Lower leg skin (tissue), 4 donors: Measurements from ENCODE around the gene COBL. TPM values are rescaled to one million over a fixed set of nuclear protein-coding genes. Genes with fewer than 3 reads are reported as not detected.

Source experiments
- DNase-seq, 2 donors: peaks; one replicate each; pipeline ENCODE4 v3.0.0-alpha.2; 2019; ENCODE audit warnings: low spot score in 2 of 2
- H3K4me3 ChIP-seq: fragments of 200-600 bp; sonication (generic); 2 replicates; pipeline ENCODE4 v1.5.1; 2017; ENCODE audit warnings: mild to moderate bottlenecking, low read depth; ENCODE audit not compliant: poor library complexity, severe bottlenecking
- POLR2A ChIP-seq, 2 donors: fragments of 450-650 bp; IDR thresholded peaks; one replicate each; pipeline ENCODE4 v1.6.1; 2016 to 2017; ENCODE audit warnings: antibody characterized with exemption in 2 of 2, mild to moderate bottlenecking in 1 of 2, moderate library complexity in 1 of 2
- WGBS, 2 donors: methylation state at CpG; one replicate each; pipeline ENCODE4 v1.1.5; 2018; 5-methylcytosine and 5-hydroxymethylcytosine counted together
- intact Hi-C: fragments of 100-400 bp; cut with DNase I; formaldehyde crosslinking; loops from one replicate; pipeline ENCODE4 v1.15.0; 2023; ENCODE audit warnings: low total_unique reads
- total RNA-seq, 4 donors: library from RNA; depleted of rRNA; stranded (reverse); fragments of >200 nt; gene quantifications; one replicate each; pipeline ENCODE4 v1.1.0, GENCODE V29; 2016
- TF ChIP-seq, protein P1 (sequence below), 3 donors: fragments of 450-650 bp; IDR thresholded peaks; one replicate each; pipeline ENCODE4 v1.5.1; 2016; ENCODE audit warnings: antibody characterized with exemption in 3 of 3, mild to moderate bottlenecking in 3 of 3, moderate library complexity in 2 of 3

Gene COBL
- total RNA-seq, 4 donors from 2014 or later = 40.2 to 94.1 (median 66.5) TPM

DNA sequence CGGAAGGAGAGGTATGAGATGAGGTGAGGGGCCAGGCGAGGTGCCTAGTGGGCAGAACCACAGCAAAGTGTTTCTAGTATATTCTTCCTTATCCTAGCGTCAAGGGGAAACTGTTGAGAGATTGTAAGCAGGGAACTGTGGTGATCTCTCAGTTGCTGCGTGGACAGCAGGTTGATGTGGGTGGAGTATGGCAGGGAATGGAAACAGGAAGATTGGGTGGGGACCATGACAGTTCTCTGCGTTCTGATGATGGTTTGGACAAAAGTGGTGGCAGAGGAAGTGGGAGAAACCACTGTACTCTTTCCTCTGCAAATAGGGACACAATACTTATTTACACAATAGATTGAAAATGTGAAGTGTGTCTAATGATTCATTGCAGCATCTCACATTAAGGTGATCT, 342.4 kb downstream of the COBL start:
- no peak for TF ChIP-seq POLR2A (IDR thresholded peaks at IDR 0.05)
- TF ChIP-seq, protein P1, sequence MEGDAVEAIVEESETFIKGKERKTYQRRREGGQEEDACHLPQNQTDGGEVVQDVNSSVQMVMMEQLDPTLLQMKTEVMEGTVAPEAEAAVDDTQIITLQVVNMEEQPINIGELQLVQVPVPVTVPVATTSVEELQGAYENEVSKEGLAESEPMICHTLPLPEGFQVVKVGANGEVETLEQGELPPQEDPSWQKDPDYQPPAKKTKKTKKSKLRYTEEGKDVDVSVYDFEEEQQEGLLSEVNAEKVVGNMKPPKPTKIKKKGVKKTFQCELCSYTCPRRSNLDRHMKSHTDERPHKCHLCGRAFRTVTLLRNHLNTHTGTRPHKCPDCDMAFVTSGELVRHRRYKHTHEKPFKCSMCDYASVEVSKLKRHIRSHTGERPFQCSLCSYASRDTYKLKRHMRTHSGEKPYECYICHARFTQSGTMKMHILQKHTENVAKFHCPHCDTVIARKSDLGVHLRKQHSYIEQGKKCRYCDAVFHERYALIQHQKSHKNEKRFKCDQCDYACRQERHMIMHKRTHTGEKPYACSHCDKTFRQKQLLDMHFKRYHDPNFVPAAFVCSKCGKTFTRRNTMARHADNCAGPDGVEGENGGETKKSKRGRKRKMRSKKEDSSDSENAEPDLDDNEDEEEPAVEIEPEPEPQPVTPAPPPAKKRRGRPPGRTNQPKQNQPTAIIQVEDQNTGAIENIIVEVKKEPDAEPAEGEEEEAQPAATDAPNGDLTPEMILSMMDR (IDR thresholded peaks at IDR 0.05) = no peak
- DNase-seq = no peak
- intact Hi-C loops = no loop called here
- no peak overlapping the region for H3K4me3 ChIP-seq
- WGBS, 2 donors = 71 to 72% methylated on average over 5 of the region's 5 CpGs

GRCh38 chr7:50973814-50974213, 342.8 kb downstream of the COBL start:
- DNase-seq = no peak
- WGBS, 2 donors = 86 to 96% methylated on average over 6 of the region's 6 CpGs
- no peak for TF ChIP-seq POLR2A (IDR thresholded peaks at IDR 0.05)
- TF ChIP-seq, protein P1 (IDR thresholded peaks at IDR 0.05) = no peak

GRCh38 chr7:50970092-50970491, 346.5 kb downstream of the COBL start:
- H3K4me3 ChIP-seq = no peak overlapping the region
- TF ChIP-seq, protein P1 (IDR thresholded peaks at IDR 0.05) = no peak
- TF ChIP-seq POLR2A (IDR thresholded peaks at IDR 0.05) = no peak
- 52 to 57% methylated on average over 7 of the region's 7 CpGs for WGBS, 2 donors

More at GRCh38 chr7:50973814-50974213, 342.8 kb downstream of the COBL start:
- intact Hi-C loops = no loop called here
- no peak overlapping the region for H3K4me3 ChIP-seq

More at GRCh38 chr7:50970092-50970491, 346.5 kb downstream of the COBL start:
- DNase-seq = no peak
- intact Hi-C loops = no loop called here
